ENCODE results near the gene RGL1. TPM values are rescaled to one million over a fixed set of nuclear protein-coding genes. Genes with fewer than 3 reads are reported as not detected.

The RGL1 gene
- total RNA-seq, 1 experiment from 2014 or later, result 0.92 TPM

GRCh38 chr1:183945428-183946319 lies 140.8 kb downstream of the RGL1 start:
- intact Hi-C loops (cut with micrococcal nuclease; ENCODE audit: unreplicated experiment) (no loop called here), in situ Hi-C loops (cut with HindIII; ENCODE audit: low pct_unique_long_range_greater_than_20kb, low sequenced_read_pairs) (no loop called here)
- DNase-seq (ENCODE audit: low read depth, low spot score) (no peak), ATAC-seq (no peak)
- Histone ChIP-seq H3K27me3 (ENCODE audit: control insufficient read depth, insufficient read depth, low read length) (no peaks in the 10 kb centered on the region), H3K9me3 (ENCODE audit: control insufficient read depth, insufficient read depth, low read depth, low read length) (no peaks in the 10 kb centered on the region), H3K4me3 (ENCODE audit: low read depth in 2 of 2, low read length in 2 of 2) (no peak overlapping the region), H3K4me1 (ENCODE audit: control insufficient read depth, insufficient read depth, low read length) (no peaks in the 10 kb centered on the region), H3K27ac (ENCODE audit: low read length) (no peak overlapping the region), H3K36me3 (ENCODE audit: control insufficient read depth, insufficient read depth, low read length) (no peaks in the 10 kb centered on the region)
- POLR2A ChIA-PET, result no interaction called here
- CTCF ChIA-PET, result no interaction called here
- no TSS peak for BruUV-seq (replicated peaks)
- TF ChIP-seq CTCF (IDR thresholded peaks at IDR 0.05) (no peak), POLR2AphosphoS5 (IDR thresholded peaks at IDR 0.05; ENCODE audit: low read depth, low read length) (no peak), SIN3A (IDR thresholded peaks at IDR 0.05; ENCODE audit: borderline replicate concordance, insufficient read depth, low read depth, low read length) (no peak), REST (IDR thresholded peaks at IDR 0.05; ENCODE audit: insufficient read depth in 1 of 2, low read depth in 2 of 2, low read length in 1 of 2) (no peak), TCF7L2 (IDR thresholded peaks at IDR 0.05; ENCODE audit: low read depth, low read length) (no peak)

GRCh38 chr1:183946320-183946613 lies 141.3 kb downstream of the RGL1 start:
- Histone ChIP-seq H3K4me3 (ENCODE audit: low read depth in 2 of 2, low read length in 2 of 2) (no peak overlapping the region), H3K36me3 (ENCODE audit: control insufficient read depth, insufficient read depth, low read length) (no peaks in the 10 kb centered on the region), H3K27me3 (ENCODE audit: control insufficient read depth, insufficient read depth, low read length) (no peaks in the 10 kb centered on the region), H3K9me3 (ENCODE audit: control insufficient read depth, insufficient read depth, low read depth, low read length) (no peaks in the 10 kb centered on the region), H3K27ac (ENCODE audit: low read length) (no peak overlapping the region), H3K4me1 (ENCODE audit: control insufficient read depth, insufficient read depth, low read length) (no peaks in the 10 kb centered on the region)
- TF ChIP-seq TCF7L2 (IDR thresholded peaks at IDR 0.05; ENCODE audit: low read depth, low read length), result no peak
- no peak for TF ChIP-seq SIN3A (IDR thresholded peaks at IDR 0.05; ENCODE audit: borderline replicate concordance, insufficient read depth, low read depth, low read length)
- no peak for TF ChIP-seq POLR2AphosphoS5 (IDR thresholded peaks at IDR 0.05; ENCODE audit: low read depth, low read length)
- TF ChIP-seq CTCF (IDR thresholded peaks at IDR 0.05), result no peak
- TF ChIP-seq REST (IDR thresholded peaks at IDR 0.05; ENCODE audit: insufficient read depth in 1 of 2, low read depth in 2 of 2, low read length in 1 of 2), result no peak
- DNase-seq (ENCODE audit: low read depth, low spot score) (no peak), ATAC-seq (no peak)
- BruUV-seq (replicated peaks), result no TSS peak
- ChIA-PET CTCF (no interaction called here), POLR2A (no interaction called here)
- intact Hi-C loops (cut with micrococcal nuclease; ENCODE audit: unreplicated experiment), result no loop called here
- in situ Hi-C loops (cut with HindIII; ENCODE audit: low pct_unique_long_range_greater_than_20kb, low sequenced_read_pairs), result no loop called here
